HAP-1 (cell line): ENCODE measurements around the gene UBE3A.
"Not testable (repeated sequence)": the region's sequence is repeated elsewhere in the genome, so short reads cannot be mapped to it uniquely, and the experiment has no call there.

Source experiments
- DNase-seq, 2 experiments: peaks; one replicate each; pipeline ENCODE4 v3.0.0-alpha.2; 2016 to 2020; ENCODE audit warnings: low spot score in 2 of 2
- H3K27me3 ChIP-seq: fragments of 250-450 bp; sonication (Bioruptor Pico); 2 replicates; pipeline ENCODE4 v1.5.1; 2020; ENCODE audit warnings: low read depth, mild to moderate bottlenecking, moderate library complexity
- H3K36me3 ChIP-seq: fragments of 250-450 bp; sonication (Bioruptor Pico); replicated peaks from 2 replicates; pipeline ENCODE4 v1.5.1; 2020; ENCODE audit warnings: mild to moderate bottlenecking
- H3K4me1 ChIP-seq: fragments of 250-450 bp; sonication (Bioruptor Pico); 2 replicates; pipeline ENCODE4 v1.5.1; 2020; ENCODE audit warnings: mild to moderate bottlenecking
- H3K4me3 ChIP-seq: fragments of 250-450 bp; sonication (Bioruptor Pico); 2 replicates; pipeline ENCODE4 v1.5.1; 2020; ENCODE audit warnings: mild to moderate bottlenecking, moderate library complexity
- H3K9me3 ChIP-seq: fragments of 250-450 bp; sonication (Bioruptor Pico); 2 replicates; pipeline ENCODE4 v1.5.1; 2020; ENCODE audit warnings: mild to moderate bottlenecking, moderate library complexity
- in situ Hi-C: fragments of 300-500 bp; cut with MboI; formaldehyde crosslinking; loops from 3 replicates; pipeline ENCODE4 v1.14.3; 2020; ENCODE audit warnings: low sequenced_read_pairs, inconsistent platforms, mixed read lengths

Gene UBE3A

DNA sequence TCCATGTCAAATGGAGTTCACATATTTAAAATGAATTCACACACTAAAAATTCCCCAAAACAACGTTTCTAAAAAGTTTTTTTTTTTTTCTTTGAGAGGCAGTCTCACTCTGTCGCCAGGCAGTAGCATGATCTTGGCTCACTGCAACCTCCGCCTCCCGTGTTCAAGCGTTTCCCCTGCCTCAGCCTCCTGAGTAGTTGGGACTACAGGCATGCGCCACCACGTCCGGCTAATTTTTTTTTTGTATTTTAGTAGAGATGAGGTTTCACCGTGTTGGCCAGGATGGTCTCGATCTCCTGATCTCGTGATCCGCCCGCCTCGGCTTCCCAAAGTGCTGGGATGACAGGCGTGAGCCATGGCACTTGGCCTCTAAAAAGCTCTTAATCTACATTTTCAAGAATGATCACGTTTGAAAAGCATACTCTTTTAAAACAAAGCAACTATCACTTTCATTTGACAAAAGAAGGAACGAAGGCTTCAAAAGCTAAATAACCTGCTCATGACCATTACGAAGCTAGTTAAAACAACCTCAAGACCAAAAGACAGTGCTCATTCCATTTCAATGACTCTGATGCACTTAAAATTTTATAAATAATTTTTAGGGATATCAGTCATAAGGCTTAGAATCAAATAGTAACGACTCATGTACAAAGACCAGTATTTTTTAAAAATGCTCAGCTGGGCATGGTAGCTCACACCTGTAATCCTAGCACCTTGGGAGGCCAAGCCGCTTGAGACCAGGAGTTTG, 5.5 kb downstream of the UBE3A start:
- no peak for DNase-seq
- in situ Hi-C loops = no loop called here
- H3K36me3 ChIP-seq = peaks cover 4% of the 10 kb centered on the region

DNA sequence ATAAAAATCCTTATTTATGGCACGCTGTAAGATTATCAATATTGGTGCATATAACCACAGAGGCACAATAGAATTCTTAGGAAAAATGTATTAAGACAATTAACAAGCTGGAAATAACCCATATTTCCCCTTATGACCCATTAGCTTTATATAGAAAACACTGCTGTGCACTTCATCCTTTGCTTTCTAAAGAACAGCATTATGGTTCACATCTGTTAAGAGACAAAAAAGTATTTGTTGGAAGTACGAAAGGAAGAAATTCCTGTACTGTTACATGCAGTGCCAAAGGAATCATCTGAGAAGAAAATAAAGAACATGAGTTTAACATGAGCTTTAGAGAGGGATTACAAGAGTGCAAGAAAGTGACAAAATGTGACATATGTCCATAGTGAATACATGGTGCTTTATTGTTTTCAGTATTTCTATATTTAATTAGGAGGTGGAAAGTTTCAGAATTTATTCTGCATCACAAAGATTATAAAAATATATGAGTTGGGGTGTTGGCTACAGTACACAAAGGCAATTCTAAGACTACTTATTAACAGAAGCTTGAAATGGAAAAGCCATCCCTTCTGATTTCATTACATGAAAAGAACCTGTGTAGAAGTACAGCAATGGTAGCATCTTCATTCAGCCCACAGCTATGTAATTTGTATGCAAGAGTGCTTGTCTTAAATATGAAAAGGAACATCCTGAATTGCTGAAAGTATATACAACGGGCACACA, 6.8 kb downstream of the UBE3A start:
- Histone ChIP-seq H3K4me1 (peaks cover 50% of the 10 kb centered on the region), H3K9me3 (no peaks in the 10 kb centered on the region), H3K27me3 (no peaks in the 10 kb centered on the region), H3K4me3 (no peak overlapping the region), H3K36me3 (peaks cover 4% of the 10 kb centered on the region)
- in situ Hi-C loops = no loop called here
- DNase-seq = peak in 1 of 2 experiments; percentile 24

More for the DNA sequence above, 5.5 kb downstream of the UBE3A start:
- Histone ChIP-seq H3K9me3 (no peaks in the 10 kb centered on the region), H3K4me1 (peaks cover 43% of the 10 kb centered on the region), H3K27me3 (no peaks in the 10 kb centered on the region), H3K4me3 (no peak overlapping the region)

DNA sequence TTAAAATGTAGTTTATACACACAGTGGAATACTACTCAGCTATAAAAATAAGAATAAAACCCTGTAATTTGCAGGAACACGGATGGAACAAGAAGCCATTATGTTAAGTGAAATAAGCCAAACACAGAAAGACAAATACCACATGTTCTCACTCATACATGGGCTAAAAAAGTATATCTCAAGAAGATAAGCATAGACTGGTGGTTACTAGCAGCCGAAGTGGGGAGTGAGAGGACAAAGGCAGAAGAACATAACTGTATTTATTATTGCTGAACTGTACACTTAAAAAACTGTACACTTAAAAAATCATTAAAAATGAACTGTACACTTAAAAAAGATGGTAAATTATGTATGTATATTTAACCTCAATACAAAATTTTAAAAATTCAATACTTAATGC, 11.0 kb downstream of the UBE3A start:
- no peaks in the 10 kb centered on the region for H3K27me3 ChIP-seq
- H3K9me3 ChIP-seq = no peaks in the 10 kb centered on the region
- no peaks in the 10 kb centered on the region; the same call in 1 of the 2 replicates for H3K36me3 ChIP-seq
- peak in 1 of 2 experiments; percentile 37 for DNase-seq
- no peak overlapping the region for H3K4me3 ChIP-seq
- in situ Hi-C loops = no loop called here
- peaks cover 44% of the 10 kb centered on the region for H3K4me1 ChIP-seq

DNA sequence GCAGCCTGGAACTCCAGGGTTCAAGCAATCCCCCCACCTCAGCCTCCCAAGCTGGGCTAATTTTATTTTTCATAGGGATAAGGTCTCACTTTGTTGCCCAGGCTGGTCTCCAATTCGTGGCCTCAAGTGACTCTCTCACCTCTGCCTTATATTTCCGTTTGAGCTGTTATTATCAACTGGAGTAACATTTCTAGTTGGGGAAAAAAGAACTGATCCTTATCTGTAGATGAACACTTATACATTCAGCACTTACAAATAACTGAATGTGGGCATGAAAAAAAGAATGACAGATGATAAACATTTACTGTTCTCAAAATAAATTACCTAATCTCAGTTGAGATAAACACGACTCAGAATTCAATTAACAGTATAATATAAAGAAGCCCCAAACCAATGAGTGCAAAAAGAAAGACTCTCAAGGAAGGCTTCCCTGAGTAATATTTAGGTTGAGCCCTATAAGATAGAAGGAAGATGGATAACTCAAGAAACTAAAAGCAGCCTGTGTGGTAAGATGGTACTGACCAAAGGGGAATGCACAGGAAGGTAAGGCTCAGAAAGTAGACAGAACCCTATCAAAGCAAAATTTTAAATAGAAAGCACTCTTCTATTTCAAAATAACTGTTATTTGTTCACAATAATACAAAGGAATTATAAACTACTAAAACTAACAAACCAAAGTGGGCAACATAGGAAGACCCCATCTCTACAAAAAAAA, 11.8 kb downstream of the UBE3A start:
- peaks cover 36% of the 10 kb centered on the region for H3K4me1 ChIP-seq
- in situ Hi-C loops = no loop called here
- DNase-seq = peak in 1 of 2 experiments; percentile 12
- H3K4me3 ChIP-seq = no peak overlapping the region
- no peaks in the 10 kb centered on the region for H3K27me3 ChIP-seq
- H3K36me3 ChIP-seq = peaks cover under 1% of the 10 kb centered on the region
- H3K9me3 ChIP-seq = no peaks in the 10 kb centered on the region

DNA sequence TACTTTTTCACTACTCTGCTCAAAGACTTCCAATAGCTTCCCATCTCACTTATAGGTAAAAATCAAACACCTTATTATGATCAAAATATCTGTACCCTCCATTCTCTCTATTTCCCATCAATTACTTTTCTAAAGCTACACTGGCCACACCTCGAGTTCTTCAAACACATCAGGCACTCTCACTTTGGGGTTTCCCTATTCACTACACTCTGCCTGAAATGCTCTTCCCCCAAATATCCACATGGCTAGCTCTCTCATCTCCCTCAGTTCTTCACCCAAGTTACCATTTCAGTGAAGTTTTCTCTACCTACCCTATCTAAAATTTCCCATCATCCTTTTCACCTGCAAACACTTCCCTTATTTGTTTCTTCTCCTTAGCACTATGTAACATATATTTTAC, 14.8 kb downstream of the UBE3A start:
- H3K9me3 ChIP-seq = no peaks in the 10 kb centered on the region
- in situ Hi-C loops = no loop called here
- no peaks in the 10 kb centered on the region for H3K27me3 ChIP-seq
- H3K4me3 ChIP-seq = no peak overlapping the region
- H3K4me1 ChIP-seq = peaks cover 23% of the 10 kb centered on the region
- no peak for DNase-seq
- H3K36me3 ChIP-seq = peaks cover 11% of the 10 kb centered on the region

DNA sequence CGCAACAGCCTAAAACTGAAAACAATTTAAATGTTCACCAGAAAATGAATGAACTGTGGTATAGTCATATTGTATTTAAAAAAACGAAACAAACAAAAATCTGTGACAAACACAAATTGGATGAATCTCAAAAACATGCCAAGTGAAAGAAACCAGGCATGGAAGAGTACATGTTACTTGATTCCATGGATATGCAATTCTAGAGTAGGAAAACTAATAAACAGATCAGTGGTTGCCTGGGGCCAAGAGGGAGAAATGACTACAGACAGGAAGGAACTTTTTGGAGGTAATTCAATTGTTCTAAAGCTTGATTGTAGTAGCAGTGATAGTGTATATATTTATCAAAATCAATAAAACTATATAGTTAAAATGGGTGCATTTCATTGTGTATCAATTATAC, 16.8 kb downstream of the UBE3A start:
- H3K36me3 ChIP-seq = peaks cover 11% of the 10 kb centered on the region
- in situ Hi-C loops = no loop called here
- no peaks in the 10 kb centered on the region for H3K9me3 ChIP-seq
- H3K4me3 ChIP-seq = no peak overlapping the region
- no peak for DNase-seq
- peaks cover 8% of the 10 kb centered on the region for H3K4me1 ChIP-seq
- H3K27me3 ChIP-seq = no peaks in the 10 kb centered on the region

DNA sequence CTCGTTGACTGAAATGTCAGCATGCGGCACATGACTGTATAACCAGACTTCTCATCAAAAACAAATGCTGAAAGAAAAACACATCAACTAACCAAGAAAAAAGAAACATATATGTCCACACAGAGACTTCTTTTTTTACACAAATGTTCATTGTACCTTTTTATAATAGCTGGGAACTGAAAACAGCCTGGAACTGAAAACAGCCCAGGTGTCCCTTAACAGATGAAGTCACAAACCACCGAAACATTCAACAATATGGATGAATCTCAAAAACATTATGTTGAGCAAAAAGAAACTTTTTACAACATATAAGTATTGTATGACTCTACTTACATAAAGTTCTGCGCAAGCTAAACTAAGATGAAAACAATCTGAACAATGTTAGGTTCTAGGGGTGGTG, 20.6 kb downstream of the UBE3A start:
- no peaks in the 10 kb centered on the region for H3K9me3 ChIP-seq
- in situ Hi-C loops = no loop called here
- DNase-seq = no peak
- H3K27me3 ChIP-seq = no peaks in the 10 kb centered on the region
- H3K36me3 ChIP-seq = peaks cover 11% of the 10 kb centered on the region
- no peak overlapping the region for H3K4me3 ChIP-seq
- no peaks in the 10 kb centered on the region for H3K4me1 ChIP-seq

DNA sequence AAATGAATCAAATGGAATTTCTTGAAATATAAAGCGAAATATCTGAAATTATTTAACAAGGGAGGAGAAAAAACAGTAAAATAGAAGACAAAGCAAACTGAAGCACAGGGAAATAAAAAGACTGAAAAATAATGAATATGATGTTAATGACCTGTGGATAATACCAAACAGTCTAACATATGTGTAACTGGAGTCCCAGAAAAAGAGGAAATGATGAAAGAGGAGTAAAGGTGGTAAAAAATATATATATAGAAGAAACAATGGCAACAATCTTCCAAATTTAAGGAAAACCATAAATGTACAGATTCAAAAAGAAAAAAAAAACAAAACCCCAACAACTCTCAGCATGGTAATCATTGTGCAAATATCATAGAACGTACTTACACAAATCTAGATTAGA, 21.2 kb downstream of the UBE3A start:
- no peaks in the 10 kb centered on the region for H3K9me3 ChIP-seq
- no peak overlapping the region for H3K4me3 ChIP-seq
- H3K4me1 ChIP-seq = no peaks in the 10 kb centered on the region
- no peak for DNase-seq
- H3K36me3 ChIP-seq = peaks cover 11% of the 10 kb centered on the region
- H3K27me3 ChIP-seq = no peaks in the 10 kb centered on the region
- in situ Hi-C loops = no loop called here

DNA sequence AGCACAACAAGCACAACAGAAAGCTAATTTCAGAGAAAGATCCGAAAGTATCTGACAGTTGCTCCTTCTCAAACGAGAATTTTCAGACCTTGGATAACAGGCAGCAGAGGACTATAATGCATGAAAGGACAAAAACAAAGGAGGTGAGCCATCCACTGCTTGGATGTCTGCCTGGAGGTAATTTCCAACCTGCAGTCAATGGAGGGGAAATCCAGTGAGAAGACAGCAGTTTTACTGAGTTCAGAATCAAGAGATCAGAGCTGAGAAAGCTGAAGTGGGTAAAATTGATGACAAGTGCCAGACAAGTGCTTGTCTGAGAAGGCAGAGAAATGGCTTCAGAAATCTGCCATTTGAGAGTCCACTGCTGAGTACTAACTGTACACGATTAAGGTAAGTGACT, 22.1 kb downstream of the UBE3A start:
- Histone ChIP-seq H3K4me3 (no peak overlapping the region), H3K36me3 (peaks cover 6% of the 10 kb centered on the region), H3K27me3 (no peaks in the 10 kb centered on the region), H3K4me1 (no peaks in the 10 kb centered on the region), H3K9me3 (no peaks in the 10 kb centered on the region)
- in situ Hi-C loops = no loop called here
- DNase-seq = no peak

DNA sequence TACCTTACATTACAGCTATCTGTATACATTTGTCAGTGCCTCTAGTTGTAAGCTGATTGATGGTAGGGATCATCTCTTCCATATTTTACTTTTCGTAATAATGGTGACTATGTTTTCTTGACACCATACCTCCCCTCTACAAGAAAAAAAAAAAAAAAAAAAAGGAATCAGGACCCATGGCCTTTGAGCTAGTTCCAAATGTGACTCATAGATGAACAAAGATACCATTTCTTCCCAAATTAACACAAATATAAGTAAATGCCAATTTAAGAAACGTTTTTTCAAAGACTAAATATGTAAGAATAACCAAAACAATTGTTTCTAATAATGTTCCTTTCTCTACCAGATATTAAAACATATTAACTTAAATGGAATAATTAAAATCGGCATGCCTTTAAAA, 23.1 kb downstream of the UBE3A start:
- Histone ChIP-seq H3K36me3 (no peaks in the 10 kb centered on the region; the same call in 1 of the 2 replicates), H3K27me3 (no peaks in the 10 kb centered on the region), H3K4me3 (no peak overlapping the region), H3K4me1 (no peaks in the 10 kb centered on the region), H3K9me3 (no peaks in the 10 kb centered on the region)
- in situ Hi-C loops = no loop called here
- no peak for DNase-seq

DNA sequence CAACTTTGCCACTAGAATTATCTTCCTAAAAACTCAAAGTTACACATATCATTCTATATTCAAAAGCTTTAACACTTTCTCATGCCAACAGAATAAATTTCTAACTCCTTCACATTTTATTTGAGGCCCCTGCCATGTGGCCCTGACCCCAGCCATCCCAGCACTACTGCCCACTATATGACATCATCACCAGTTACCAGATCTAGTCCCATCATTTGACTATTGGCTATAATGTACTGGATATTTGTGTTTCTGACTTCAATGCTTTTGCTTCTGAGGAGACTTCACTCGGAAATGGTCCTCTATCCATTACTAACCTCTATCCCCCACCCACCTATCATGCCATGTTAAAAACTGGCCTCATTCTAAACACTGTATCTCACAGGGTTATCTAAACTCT, 23.6 kb downstream of the UBE3A start:
- H3K36me3 ChIP-seq = no peaks in the 10 kb centered on the region; the same call in 1 of the 2 replicates

DNA sequence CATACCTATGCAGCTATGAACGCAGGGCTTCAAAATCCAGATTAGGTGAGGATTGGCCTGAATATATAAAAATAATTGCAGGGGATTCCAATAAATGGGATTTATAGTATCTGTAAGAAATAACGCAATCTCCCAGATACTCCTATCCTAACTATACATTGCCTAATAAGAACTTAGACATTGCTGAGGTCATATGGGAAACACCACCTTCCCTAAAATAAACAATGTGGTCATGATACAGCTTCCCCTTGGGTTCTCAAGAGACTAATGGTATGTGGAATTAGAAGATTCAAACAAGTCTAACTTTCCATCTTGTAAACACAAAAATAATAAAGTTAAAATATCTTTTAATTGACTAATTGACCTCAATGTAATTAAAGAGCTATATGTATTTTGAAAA, 28.2 kb downstream of the UBE3A start:
- H3K4me3 ChIP-seq = no peak overlapping the region
- no peak for DNase-seq
- no peaks in the 10 kb centered on the region for H3K27me3 ChIP-seq
- H3K36me3 ChIP-seq = peaks cover 5% of the 10 kb centered on the region
- in situ Hi-C loops = no loop called here
- H3K9me3 ChIP-seq = no peaks in the 10 kb centered on the region
- no peaks in the 10 kb centered on the region for H3K4me1 ChIP-seq

More for the DNA sequence above, 23.6 kb downstream of the UBE3A start:
- Histone ChIP-seq H3K9me3 (no peaks in the 10 kb centered on the region), H3K4me3 (no peak overlapping the region), H3K27me3 (no peaks in the 10 kb centered on the region), H3K4me1 (no peaks in the 10 kb centered on the region)
- DNase-seq = no peak
- in situ Hi-C loops = no loop called here

DNA sequence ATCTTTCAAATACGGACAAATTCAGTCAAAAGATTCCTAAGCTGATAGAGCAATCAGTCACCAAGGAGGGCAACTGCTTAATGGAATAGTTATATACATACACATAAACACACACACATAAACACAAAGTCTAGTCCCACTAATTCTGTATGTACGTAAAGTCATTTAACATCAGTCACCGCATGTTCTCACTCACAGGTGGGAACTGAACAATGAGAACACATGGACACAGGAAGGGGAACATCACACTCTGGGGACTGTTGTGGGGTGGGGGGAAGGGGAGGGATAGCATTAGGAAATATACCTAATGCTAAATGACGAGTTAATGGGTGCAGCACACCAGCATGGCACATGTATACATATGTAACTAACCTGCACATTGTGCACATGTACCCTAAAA, 29.1 kb downstream of the UBE3A start:
- in situ Hi-C loops, H3K27me3 ChIP-seq, H3K9me3 ChIP-seq, DNase-seq, H3K4me3 ChIP-seq, H3K4me1 ChIP-seq: not testable (repeated sequence)
- H3K36me3 ChIP-seq = peaks cover 14% of the 10 kb centered on the region

DNA sequence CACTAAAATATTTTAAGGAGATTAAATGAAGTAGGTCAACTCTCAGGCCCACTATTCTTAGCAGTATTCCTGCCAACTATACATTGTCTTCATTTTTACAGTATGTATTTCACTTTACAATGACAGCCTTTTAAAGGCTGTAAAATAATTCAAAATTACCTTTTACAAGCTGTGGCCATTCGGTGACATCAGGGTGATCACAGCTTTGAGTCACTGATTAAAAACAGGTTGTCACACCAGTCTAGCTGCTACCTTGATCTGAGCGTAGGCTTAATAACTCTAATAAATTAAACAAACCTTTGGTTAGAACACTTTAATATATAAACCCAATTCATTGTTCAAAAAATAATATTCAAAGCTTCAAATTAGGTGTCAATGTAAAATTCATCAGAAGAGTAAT, 29.9 kb downstream of the UBE3A start:
- Histone ChIP-seq H3K4me1 (no peaks in the 10 kb centered on the region), H3K4me3 (no peak overlapping the region), H3K36me3 (peaks cover 23% of the 10 kb centered on the region), H3K27me3 (no peaks in the 10 kb centered on the region), H3K9me3 (no peaks in the 10 kb centered on the region)
- no peak for DNase-seq
- in situ Hi-C loops = no loop called here
